GM20431 (cell line): Measurements from ENCODE around the gene CAMTA1.

Experiments
- in situ Hi-C: fragments of 300-500 bp; cut with MseI, MboI; formaldehyde crosslinking; loops from one replicate; pipeline ENCODE4 v1.15.0; 2020; ENCODE audit warnings: low sequenced_read_pairs; ENCODE audit not compliant: unreplicated experiment

The CAMTA1 gene

GRCh38 chr1:7190261-7190660 is 405.0 kb downstream of the CAMTA1 start:
- in situ Hi-C loops, result no loop called here

- in situ Hi-C loops, result no loop called here
These were observed 407.2 kb downstream of the CAMTA1 start for GRCh38 chr1:7192453-7192852.

GRCh38 chr1:7196036-7196911 is 411.0 kb downstream of the CAMTA1 start:
- in situ Hi-C loops, result no loop called here

- in situ Hi-C loops, result no loop called here
These were observed 413.4 kb downstream of the CAMTA1 start for GRCh38 chr1:7198664-7199063.

DNA sequence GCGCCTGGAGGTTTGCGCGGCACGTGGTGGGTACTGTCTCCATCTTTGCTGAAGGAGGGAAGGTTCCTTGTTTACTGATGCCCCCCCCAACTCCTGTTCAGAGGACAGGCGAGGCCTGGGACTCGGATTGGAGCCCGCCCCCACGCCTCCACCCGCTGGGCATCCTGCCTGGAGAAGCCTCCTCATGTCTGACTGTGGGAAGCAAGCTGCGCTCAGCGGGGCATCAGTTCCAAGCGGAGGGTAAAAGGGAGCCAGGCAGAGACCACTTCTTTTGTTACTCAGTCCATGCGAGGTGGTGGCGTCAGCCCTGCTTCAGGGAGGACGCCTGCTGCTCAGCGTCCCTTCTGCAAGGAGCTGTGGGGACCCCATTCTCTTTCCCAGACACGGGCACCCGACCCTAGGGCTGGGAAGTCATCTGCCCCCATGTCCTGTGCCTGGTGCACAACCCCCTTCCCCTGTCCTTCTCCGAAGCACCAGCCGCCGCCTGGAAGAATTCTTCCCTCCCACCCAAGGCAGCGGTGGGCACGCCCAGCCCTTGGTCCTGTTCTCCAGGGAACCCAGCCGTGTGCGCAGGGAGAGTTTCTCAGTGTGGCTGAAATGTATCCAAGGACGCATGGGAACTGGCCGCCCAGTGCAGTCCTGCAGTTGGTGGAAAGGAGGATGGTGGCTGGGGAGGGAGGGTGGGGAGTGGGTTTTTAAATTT is 414.0 kb downstream of the CAMTA1 start:
- in situ Hi-C loops, result no loop called here

DNA sequence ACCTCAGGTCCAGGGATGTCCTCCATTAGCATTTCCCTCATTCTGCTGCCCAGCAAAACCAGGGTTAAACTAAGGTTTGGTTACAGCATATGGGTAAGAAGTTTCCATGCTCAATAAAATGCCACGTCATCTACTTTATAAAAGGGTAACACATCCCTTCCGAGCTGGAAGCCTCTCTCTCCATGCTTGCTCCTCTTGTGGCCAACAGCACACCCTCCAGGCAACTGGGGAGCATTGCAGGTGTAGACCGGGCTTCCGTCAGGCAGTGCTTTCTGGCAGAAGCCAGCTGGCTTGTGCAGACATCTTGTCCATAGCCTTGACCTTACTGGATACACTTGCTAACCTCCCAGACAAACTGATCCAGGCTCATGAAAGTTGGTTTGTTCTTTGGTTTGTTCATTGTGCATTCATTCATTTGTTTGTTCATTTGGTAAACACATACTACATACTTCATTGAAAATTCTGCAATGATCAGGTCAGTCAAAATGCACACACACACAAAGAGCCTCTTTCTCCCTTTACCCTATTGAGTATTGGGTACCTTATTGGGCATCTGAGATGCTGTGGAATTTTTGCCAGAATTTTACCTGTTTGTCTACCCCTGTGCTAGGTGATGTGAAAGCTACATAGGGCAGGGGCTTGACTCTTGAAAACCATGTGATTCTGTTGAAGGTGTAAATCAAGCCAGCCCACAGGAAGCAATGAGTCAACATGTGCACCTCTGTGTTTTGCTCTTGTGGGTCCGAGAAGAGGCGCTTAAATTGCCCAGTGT is 422.8 kb downstream of the CAMTA1 start:
- in situ Hi-C loops, result loop anchor here (25.0 kb wide), 1 partner anchor 496 kb away; the partner anchor contains the start of gene DNAJC11

DNA sequence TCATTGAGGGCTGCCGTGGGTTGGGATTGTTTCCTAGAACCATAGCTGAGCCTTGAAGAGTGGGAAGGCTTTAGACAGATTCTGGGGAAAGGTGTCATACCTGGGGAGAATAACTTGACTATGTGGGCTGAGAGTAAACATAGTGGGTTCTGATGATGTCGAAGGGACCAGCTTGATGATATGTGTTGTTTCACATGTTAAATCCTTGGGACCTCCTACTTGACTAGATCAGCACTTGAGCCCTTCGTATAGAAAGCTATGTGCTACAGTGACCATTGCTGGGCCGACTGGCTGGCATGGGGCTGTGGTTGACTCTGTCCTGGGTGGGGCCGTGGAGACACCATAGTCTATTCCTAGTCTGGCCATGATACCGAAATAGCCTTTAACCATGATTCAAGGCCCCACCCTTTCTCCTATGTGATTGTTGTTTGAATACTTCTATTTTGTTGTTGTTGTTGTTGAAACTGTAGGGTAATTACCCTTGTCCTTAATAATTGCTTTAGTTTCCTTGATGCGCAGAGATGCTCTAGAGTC is 423.5 kb downstream of the CAMTA1 start:
- in situ Hi-C loops, result loop anchor here (25.0 kb wide), 1 partner anchor 496 kb away; the partner anchor contains the start of gene DNAJC11

DNA sequence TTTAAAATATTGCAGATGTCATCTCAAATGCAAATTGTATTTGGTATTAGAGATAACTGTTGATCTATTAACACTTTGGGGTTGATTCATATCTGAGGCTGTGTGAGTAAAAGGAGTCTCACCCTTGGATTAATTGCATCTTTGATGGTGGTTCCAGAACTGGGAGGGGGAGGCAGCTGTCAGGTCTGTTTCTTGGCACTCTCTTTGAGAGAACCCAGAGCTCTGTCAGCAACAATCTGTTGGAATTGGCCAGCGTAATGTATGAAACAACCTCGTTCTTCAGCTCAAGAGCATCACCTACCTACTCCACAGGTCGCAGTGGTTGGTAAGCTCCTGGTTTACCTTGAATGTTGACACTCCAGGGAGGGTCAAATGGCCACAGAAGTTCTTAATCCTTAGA is 424.1 kb downstream of the CAMTA1 start:
- in situ Hi-C loops, result loop anchor here (25.0 kb wide), 1 partner anchor 497 kb away; the partner anchor contains the start of gene DNAJC11

DNA sequence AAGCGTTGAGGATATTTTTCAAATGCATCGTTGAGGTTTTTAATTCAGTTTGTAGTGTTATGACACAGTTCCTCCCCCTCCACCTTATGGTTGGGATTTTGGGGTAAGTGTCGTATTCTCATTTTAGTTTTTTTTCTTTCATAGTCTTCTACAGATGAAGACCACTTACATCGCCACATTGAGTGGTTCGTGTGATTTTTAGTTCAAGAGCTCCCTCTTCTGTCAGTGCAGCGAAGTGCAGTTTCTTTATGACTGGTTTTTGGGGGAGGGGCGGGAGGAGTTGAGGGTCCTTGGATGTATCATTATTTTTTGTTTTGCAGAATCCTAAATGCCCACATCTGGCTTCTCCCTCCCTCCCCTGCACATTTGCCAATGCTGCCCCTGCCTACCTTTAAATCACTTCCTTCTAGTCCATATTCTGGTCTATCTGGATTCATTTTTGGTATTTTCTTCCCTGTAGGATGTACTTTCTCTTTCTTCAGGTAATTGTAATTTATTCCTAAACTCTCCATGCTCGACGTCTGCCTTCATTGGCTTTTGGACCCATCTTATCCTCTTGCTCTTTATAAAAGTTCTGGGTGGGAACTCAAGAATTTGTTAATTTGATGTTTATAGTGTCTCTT is 433.1 kb downstream of the CAMTA1 start:
- in situ Hi-C loops, result loop anchor here (25.0 kb wide), 1 partner anchor 506 kb away; the partner anchor contains the start of gene DNAJC11

GRCh38 chr1:7219031-7219430 is 433.8 kb downstream of the CAMTA1 start:
- in situ Hi-C loops, result loop anchor here (25.0 kb wide), 1 partner anchor 507 kb away; the partner anchor contains the start of gene DNAJC11

DNA sequence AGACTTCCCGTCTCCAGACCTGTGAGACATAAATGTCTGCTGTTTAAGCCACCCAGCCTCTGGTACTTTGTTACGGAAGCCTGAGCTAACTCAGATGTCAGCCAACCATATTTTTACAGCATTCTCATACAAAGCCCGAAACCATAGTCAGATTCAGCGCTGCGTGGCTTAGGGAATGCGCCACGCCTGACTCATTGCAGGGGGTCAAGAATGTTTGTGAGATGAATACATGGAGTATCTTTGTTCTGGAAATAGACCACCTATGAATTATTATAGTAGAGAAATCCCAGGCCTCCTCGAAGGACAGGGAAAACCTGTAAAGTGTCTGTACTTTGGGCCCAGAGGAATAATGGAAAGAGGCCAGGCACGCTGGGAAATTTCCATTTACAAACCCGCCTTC is 434.8 kb downstream of the CAMTA1 start:
- in situ Hi-C loops, result loop anchor here (25.0 kb wide), 1 partner anchor 508 kb away; the partner anchor contains the start of gene DNAJC11

GRCh38 chr1:7220712-7221252 is 435.5 kb downstream of the CAMTA1 start:
- in situ Hi-C loops, result loop anchor here (25.0 kb wide), 1 partner anchor 508 kb away; the partner anchor contains the start of gene DNAJC11

- in situ Hi-C loops, result loop anchor here (25.0 kb wide), 1 partner anchor 510 kb away; the partner anchor contains the start of gene DNAJC11
These were observed 436.8 kb downstream of the CAMTA1 start for GRCh38 chr1:7221826-7222694.

GRCh38 chr1:7222695-7223015 is 437.4 kb downstream of the CAMTA1 start:
- in situ Hi-C loops, result loop anchor here (25.0 kb wide), 1 partner anchor 510 kb away; the partner anchor contains the start of gene DNAJC11

DNA sequence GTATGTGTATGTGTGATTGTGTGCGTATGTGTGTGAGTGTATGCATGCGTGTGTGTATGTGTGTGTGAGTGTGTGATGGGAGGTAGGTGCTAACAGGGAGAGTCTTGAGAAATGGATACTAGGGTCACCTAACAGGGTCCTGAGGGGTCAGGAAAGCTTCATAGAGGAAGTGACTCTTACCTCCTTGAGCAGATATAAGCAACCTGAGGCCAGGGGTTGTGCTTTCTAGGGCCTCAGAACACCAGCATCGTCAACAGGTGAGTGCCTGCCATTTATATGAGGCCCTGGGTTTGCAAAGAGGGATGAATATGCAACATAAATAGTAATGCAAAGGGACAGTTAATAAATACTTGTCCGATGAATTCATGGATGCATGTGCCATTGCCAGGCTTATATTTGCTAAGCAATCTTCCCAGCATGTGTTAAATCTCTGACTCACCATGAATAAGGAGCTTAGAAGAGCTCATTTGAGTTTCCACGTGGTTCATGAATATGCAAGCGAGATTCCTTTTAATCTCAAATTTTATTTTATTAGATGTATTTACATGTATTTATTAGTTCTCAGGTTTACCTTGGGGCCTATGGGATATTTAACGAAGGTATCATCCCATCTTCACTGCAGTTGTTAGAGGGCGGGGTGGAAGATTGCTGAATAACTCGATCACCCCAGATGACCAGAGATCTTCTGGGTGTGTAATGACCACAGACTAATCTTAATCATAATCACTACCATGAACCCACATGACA is 438.3 kb downstream of the CAMTA1 start:
- in situ Hi-C loops, result loop anchor here (25.0 kb wide), 1 partner anchor 511 kb away; the partner anchor contains the start of gene DNAJC11

DNA sequence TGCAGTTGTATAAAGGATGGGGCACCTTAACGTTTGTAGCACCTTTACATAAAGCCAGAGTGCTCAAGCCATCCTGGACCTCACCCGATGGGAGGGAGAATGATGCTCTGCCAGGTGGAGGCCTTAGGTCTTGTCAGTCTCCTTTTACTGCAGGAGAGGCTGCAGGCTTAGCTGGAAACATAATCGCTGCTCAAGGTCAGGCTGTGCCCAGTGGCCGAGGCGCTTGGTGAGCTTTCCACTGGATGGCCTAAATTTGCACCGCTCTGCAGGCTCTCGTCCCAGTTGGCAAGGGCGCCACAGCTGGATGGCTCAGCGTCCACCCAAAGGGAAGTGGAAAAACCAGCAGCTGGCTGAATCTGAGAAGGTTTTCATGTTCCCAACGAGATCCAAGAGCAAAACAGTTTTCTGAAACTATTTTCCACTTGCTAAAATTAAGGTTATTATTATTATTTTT is 438.9 kb downstream of the CAMTA1 start:
- in situ Hi-C loops, result loop anchor here (25.0 kb wide), 1 partner anchor 512 kb away; the partner anchor contains the start of gene DNAJC11

DNA sequence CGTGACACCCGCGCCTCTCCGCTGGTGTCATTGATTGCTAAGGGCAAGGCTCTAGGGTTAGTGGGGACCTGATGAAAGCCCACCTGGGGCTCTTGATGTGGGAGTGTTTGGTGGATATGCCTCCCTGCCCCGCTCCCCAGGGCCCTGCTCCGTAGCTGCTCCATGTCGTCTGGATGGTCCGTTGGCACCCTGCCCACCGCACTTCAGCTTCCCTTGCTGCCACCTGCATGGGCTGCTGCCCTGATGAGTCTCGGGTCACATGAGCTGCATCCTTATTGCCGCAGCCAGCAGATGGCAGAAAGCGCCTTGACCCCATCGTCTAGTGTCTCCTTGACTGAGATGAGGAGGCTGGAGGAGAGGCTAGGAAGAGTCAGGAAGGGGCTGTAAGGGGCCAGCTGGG is 439.4 kb downstream of the CAMTA1 start:
- in situ Hi-C loops, result loop anchor here (25.0 kb wide), 1 partner anchor 512 kb away; the partner anchor contains the start of gene DNAJC11
